A673 (cell line): ENCODE measurements around the gene TMEM242.

Experiments used
- EZH2 ChIP-seq: fragments of 200-600 bp; sonication (generic); IDR thresholded peaks from 2 replicates; pipeline ENCODE4 v1.6.1; 2017; ENCODE audit warnings: borderline replicate concordance, low read depth, mild to moderate bottlenecking, mixed read lengths, antibody characterized with exemption, low read length; ENCODE audit not compliant: poor library complexity, severe bottlenecking
- TF ChIP-seq, protein P1 (sequence below): fragments of 300-800, 200-600 bp; sonication (generic); conservative IDR thresholded peaks from 2 replicates; pipeline ENCODE4 v1.5.1; 2017; ENCODE audit warnings: low read depth, mild to moderate bottlenecking, antibody characterized with exemption, low read length, moderate library complexity, mixed read lengths

DNA sequence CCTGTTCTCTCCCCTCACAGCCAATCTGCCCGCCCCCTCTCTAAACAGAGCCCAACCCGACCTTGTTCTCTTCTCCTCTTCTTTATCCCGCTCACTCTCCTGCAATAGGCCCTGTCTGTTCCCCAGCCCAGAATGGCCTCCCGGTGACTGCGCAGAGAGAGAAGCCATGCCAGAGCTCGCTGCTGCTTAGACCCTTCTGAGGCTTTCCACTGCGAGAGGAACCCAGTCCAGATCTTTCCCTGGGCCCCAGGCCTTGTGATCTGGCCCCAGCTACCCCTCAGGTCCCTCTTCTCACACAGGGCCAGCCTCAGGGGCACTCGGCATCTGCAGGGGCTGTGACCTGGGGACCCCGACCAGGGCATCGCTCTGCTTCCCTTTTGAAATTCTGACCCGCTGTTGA lies 58.1 kb downstream of the TMEM242 start:
- TF ChIP-seq, protein P1, sequence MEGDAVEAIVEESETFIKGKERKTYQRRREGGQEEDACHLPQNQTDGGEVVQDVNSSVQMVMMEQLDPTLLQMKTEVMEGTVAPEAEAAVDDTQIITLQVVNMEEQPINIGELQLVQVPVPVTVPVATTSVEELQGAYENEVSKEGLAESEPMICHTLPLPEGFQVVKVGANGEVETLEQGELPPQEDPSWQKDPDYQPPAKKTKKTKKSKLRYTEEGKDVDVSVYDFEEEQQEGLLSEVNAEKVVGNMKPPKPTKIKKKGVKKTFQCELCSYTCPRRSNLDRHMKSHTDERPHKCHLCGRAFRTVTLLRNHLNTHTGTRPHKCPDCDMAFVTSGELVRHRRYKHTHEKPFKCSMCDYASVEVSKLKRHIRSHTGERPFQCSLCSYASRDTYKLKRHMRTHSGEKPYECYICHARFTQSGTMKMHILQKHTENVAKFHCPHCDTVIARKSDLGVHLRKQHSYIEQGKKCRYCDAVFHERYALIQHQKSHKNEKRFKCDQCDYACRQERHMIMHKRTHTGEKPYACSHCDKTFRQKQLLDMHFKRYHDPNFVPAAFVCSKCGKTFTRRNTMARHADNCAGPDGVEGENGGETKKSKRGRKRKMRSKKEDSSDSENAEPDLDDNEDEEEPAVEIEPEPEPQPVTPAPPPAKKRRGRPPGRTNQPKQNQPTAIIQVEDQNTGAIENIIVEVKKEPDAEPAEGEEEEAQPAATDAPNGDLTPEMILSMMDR, result no peak
- TF ChIP-seq EZH2, result no peak
